SK-N-MC (cell line): ENCODE data around the gene TRIM2.

Experiments used
- DNase-seq: peaks from one replicate; pipeline ENCODE4 v3.0.0-alpha.2; 2011; ENCODE audit warnings: low read depth, low spot score
- H3K27ac ChIP-seq: fragments of 200-600 bp; sonication (generic); 2 replicates; pipeline ENCODE4 v1.5.1; 2016; ENCODE audit warnings: mixed run types
- H3K36me3 ChIP-seq: fragments of 200-600 bp; sonication (generic); 2 replicates; pipeline ENCODE4 v1.6.1; 2017; ENCODE audit warnings: antibody characterized with exemption, low read length, mixed read lengths; ENCODE audit not compliant: insufficient read depth
- H3K4me3 ChIP-seq: fragments of 200-600 bp; sonication (generic); 2 replicates; pipeline ENCODE4 v1.5.1; 2016
- H3K9ac ChIP-seq: fragments of 200-600 bp; sonication (generic); 2 replicates; pipeline ENCODE4 v1.8.0; 2017; ENCODE audit warnings: mixed run types, mixed read lengths; ENCODE audit not compliant: insufficient read length
- H3K9me3 ChIP-seq: fragments of 200-600 bp; sonication (generic); 2 replicates; pipeline ENCODE4 v1.6.1; 2017; ENCODE audit warnings: low read depth, mild to moderate bottlenecking, antibody characterized with exemption, low read length, moderate library complexity, mixed read lengths
- EZH2 ChIP-seq: fragments of 200-600 bp; sonication (generic); IDR thresholded peaks from one replicate; pipeline ENCODE4 v1.6.1; 2017; ENCODE audit warnings: antibody characterized with exemption
- FOXP2 ChIP-seq: optimal IDR thresholded peaks from 2 replicates; pipeline ENCODE3; 2011; ENCODE audit warnings: mild to moderate bottlenecking, moderate library complexity; ENCODE audit not compliant: insufficient read depth; ENCODE audit errors: extremely low read length, control extremely low read depth
- POLR2AphosphoS5 ChIP-seq: IDR thresholded peaks from 2 replicates; pipeline ENCODE4 v1.6.1; 2012; ENCODE audit warnings: mild to moderate bottlenecking, low read depth, low read length, borderline replicate concordance

TRIM2 gene

DNA sequence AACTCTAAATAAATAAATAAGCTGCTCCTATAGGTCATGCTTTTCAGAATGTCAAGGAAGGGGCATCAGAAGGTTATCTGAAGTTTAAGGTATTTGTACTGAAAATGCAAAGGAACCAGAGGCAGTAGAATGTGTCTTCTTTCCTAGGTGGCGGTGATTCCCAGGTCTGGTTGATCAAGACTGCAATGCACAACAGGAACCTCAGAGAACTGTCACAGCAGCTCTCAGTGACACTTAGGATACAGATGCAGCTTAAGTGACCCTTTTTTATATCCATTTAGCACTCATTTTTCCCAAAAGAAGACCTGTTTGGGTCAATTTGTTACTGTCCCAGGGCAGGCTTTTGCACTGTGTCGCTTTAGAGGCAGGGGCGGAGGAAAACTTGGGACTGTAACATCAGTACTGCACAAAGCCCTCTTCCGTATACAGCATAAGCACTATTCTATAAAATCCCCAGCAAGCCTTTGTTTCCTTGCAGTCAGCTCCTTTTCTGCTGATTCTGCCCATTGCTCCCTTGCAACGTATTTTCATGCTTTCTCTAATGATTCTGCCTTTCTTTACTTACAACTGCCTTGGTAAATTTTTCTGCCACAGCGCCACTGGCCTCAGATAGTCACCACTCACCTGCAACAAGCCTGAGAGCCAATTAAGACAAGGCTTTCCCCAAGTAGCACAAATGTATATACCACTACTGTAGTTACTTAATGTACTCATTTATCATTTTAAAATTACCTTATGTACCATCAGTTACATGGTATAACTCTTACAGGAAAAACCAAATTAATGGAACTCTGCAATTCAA, 138.7 kb downstream of the TRIM2 start:
- H3K36me3 ChIP-seq, result no peaks in the 10 kb centered on the region
- H3K4me3 ChIP-seq, result no peak overlapping the region
- no peak for DNase-seq
- TF ChIP-seq EZH2 (no peak), FOXP2 (no peak), POLR2AphosphoS5 (no peak)
- H3K9ac ChIP-seq, result no peak overlapping the region
- no peaks in the 10 kb centered on the region for H3K9me3 ChIP-seq
- peak overlapping the region; percentile 75 for H3K27ac ChIP-seq

DNA sequence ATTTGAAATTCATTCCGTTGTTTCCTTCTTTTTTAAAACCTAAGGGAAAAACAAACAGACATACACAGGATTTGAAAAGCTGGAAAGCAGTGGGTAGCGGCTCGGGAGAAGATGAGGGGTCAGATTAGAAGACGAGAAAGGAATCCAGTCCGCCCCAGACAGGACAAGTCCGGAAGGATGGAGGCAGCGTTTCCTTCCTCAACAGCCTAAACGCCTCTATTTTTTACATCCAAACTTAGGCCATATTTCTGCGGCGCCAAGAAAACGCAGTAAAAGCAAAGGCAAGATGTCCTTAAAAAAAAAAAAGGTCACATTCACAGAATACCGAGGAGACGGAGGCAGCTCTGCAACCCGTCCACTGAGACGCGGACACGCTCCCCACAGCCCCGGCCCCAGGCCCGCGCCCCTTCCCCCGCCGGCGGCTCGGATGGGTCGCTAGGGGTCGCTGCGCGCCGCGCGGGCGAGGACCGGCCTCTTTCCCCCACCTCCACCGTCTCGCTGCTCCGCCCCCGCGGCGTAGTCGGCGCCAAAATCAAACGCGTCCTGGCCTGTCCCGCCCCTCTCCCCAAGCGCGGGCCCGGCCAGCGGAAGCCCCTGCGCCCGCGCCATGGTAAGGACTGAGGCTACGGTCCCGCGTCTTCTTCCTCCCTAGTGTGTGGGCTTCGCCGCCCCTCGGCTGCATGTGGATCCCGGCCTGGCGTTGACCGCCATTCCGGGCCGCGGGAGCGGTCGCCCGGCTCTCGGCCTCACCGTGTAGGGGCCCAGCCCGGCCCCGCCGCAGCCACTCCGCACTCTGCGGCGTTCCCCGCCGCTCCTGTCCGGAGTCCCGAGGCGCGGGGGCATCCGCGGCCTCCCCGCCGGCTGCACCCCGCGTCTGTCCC, 140.1 kb downstream of the TRIM2 start, which contains the start of gene MND1:
TSS of gene MND1 (plus strand) at position 558 of the 881 bp plus-strand sequence. CDS start at position 608, 50 bp downstream.
- no peak for TF ChIP-seq FOXP2
- TF ChIP-seq POLR2AphosphoS5, result peak; percentile 80
- TF ChIP-seq EZH2, result no peak
- Histone ChIP-seq H3K4me3 (peak within 1 kb of the TSS; percentile 97), H3K9me3 (no peaks in the 10 kb centered on the region), H3K27ac (peak within 1 kb of the TSS; percentile 76), H3K9ac (peak within 1 kb of the TSS; percentile 90), H3K36me3 (no peaks in the 10 kb centered on the region)
- no peak for DNase-seq

DNA sequence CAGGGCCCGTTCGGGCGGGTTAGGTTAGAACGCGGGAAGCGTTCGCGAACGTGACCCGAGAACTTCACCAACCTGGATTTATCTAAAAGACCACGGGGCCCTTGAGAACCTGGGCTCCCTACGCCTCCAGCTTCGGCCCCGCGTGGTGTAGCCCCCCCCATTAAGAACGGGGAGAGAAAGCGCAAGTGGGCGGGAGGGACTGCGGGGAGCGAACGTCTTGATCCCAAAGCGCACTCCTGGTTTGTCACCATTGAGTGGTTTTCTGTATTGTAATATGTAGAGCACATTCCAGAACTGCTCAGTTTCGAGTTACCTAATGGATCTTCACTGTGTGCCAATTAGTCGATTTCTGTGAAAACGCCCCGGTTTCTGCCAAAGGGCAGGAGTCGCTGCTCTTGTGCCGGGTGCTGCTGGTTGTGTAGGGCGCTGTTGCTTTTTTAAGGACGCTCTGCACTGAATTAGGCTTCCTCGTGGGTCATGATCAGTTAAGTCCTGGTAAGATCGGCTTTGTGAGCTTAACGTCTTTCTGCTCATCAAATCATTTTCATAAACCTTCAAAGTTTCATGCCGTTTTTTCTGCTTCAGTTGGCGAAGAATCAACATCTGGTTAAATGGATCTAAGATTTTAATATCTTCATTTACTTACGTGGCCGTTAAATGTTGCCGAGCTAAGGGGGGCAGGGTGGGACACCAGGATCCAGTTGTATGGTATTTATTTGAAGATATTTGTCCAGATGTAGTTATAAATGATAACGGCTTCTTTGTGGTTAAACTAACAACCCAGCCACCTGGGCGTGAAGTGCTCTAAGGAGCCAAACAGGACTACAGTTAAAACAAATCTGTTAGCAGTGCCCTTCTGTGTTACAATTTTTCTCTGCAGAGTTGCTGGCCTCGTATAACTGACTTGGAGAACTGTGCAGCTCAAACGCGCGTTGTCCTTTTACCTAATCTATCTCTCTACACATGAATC, 141.1 kb downstream of the TRIM2 start:
- TF ChIP-seq POLR2AphosphoS5 (peak; percentile 18; the same call in 1 of the 2 replicates), FOXP2 (no peak)
- no peaks in the 10 kb centered on the region for H3K9me3 ChIP-seq
- DNase-seq, result peak; percentile 32
- peak overlapping the region; percentile 90 for H3K9ac ChIP-seq
- H3K4me3 ChIP-seq, result peak overlapping the region; percentile 97
- peak overlapping the region; percentile 76 for H3K27ac ChIP-seq
- peaks cover 2% of the 10 kb centered on the region; the same call in 1 of the 2 replicates for H3K36me3 ChIP-seq

DNA sequence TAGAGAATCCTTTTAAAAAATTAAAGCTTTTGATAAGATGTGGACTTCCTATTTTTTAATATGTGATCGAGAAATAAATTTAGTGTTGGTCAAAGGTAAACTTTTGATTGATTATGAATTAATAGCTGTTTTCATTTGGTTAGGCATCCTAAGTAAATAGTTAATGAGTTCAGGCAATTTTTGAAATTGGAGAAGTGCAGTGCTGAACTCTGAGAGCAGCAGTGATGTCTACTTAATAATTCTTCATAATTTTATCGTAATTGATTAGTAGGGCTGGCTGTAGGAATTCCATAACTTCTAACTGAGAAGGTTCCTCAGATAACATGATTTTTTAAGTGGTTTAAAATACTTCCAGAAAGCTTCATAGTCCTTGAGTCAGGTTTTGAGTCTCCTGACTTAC, 141.8 kb downstream of the TRIM2 start:
- Histone ChIP-seq H3K4me3 (peak overlapping the region; percentile 97), H3K9ac (peak overlapping the region; percentile 90)

GRCh38 chr4:153346563-153346962, 142.3 kb downstream of the TRIM2 start:
- Histone ChIP-seq H3K36me3 (peaks cover 15% of the 10 kb centered on the region), H3K27ac (no peak overlapping the region), H3K9ac (no peak overlapping the region), H3K4me3 (peak overlapping the region; percentile 97), H3K9me3 (no peaks in the 10 kb centered on the region)
- TF ChIP-seq EZH2, result no peak
- no peak for TF ChIP-seq FOXP2
- no peak for TF ChIP-seq POLR2AphosphoS5
- DNase-seq, result no peak

More for the DNA sequence above, 141.8 kb downstream of the TRIM2 start:
- no peak for DNase-seq
- TF ChIP-seq EZH2, result no peak
- no peak for TF ChIP-seq POLR2AphosphoS5
- TF ChIP-seq FOXP2, result no peak
- Histone ChIP-seq H3K9me3 (no peaks in the 10 kb centered on the region), H3K27ac (no peak overlapping the region), H3K36me3 (peaks cover 10% of the 10 kb centered on the region; the same call in 1 of the 2 replicates)

GRCh38 chr4:153347117-153347516, 142.9 kb downstream of the TRIM2 start:
- H3K36me3 ChIP-seq, result peaks cover 20% of the 10 kb centered on the region
- H3K9me3 ChIP-seq, result no peaks in the 10 kb centered on the region
- H3K9ac ChIP-seq, result no peak overlapping the region
- H3K27ac ChIP-seq, result no peak overlapping the region
- DNase-seq, result no peak
- peak overlapping the region; percentile 97; the same call in 1 of the 2 replicates for H3K4me3 ChIP-seq
- no peak for TF ChIP-seq EZH2
- TF ChIP-seq POLR2AphosphoS5, result no peak
- no peak for TF ChIP-seq FOXP2

- peaks cover 21% of the 10 kb centered on the region for H3K36me3 ChIP-seq
- no peak for DNase-seq
- H3K9me3 ChIP-seq, result no peaks in the 10 kb centered on the region
- TF ChIP-seq FOXP2 (no peak), POLR2AphosphoS5 (no peak), EZH2 (no peak)
- no peak overlapping the region for H3K9ac ChIP-seq
- H3K4me3 ChIP-seq, result no peak overlapping the region
- H3K27ac ChIP-seq, result no peak overlapping the region
Observed at GRCh38 chr4:153348006-153348405, 143.8 kb downstream of the TRIM2 start.
